ENCODE results near the gene AGFG2. TPM values are rescaled to one million over a fixed set of nuclear protein-coding genes. Genes with fewer than 3 reads are reported as not detected.
"Not testable (repeated sequence)": the region's sequence is repeated elsewhere in the genome, so short reads cannot be mapped to it uniquely, and the experiment has no call there.

Gene AGFG2
- total RNA-seq, 1 donor from 2014 or later, result 36.0 TPM

DNA sequence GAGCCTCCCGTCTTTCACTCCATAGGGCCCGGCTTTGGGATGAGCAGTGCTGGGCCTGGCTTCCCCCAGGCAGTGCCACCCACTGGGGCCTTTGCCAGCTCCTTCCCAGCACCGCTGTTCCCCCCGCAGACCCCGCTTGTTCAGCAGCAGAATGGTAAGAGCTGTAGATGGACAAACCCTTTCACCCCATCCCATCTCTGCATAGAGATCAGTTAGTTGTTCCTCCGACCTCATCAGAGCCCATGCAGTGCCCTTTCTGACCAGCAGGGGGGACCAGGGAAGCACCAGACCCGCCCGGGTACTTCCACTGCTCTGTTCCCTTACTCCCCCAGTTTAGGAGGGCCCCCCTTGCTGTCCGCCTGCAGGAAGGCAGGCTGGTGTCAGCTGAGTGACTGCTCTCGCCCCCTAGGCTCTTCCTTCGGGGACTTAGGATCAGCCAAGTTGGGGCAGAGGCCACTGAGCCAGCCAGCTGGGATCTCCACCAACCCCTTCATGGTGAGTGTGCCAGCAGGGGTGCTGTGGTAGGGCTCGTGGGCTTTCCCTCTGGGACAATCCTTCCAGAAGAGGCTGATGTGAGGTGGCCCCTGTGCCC lies 24.9 kb downstream of the AGFG2 start:
- DNase-seq (peak; percentile 90), ATAC-seq (peak; percentile 84)
- Histone ChIP-seq H3K4me1 (peaks cover 4% of the 10 kb centered on the region), H3K9me3 (no peaks in the 10 kb centered on the region), H3K4me3 (no peak overlapping the region), H3K27ac (no peak overlapping the region), H3K36me3 (peaks cover 13% of the 10 kb centered on the region), H3K27me3 (no peaks in the 10 kb centered on the region)
- TF ChIP-seq, protein P1, sequence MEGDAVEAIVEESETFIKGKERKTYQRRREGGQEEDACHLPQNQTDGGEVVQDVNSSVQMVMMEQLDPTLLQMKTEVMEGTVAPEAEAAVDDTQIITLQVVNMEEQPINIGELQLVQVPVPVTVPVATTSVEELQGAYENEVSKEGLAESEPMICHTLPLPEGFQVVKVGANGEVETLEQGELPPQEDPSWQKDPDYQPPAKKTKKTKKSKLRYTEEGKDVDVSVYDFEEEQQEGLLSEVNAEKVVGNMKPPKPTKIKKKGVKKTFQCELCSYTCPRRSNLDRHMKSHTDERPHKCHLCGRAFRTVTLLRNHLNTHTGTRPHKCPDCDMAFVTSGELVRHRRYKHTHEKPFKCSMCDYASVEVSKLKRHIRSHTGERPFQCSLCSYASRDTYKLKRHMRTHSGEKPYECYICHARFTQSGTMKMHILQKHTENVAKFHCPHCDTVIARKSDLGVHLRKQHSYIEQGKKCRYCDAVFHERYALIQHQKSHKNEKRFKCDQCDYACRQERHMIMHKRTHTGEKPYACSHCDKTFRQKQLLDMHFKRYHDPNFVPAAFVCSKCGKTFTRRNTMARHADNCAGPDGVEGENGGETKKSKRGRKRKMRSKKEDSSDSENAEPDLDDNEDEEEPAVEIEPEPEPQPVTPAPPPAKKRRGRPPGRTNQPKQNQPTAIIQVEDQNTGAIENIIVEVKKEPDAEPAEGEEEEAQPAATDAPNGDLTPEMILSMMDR (IDR thresholded peaks at IDR 0.05), result peak; percentile 98
- intact Hi-C loops (cut with DNase I), result loop anchor here (5.0 to 10.0 kb wide), 2 partner anchors 97 to 121 kb away; no protein-coding TSS in a partner anchor

DNA sequence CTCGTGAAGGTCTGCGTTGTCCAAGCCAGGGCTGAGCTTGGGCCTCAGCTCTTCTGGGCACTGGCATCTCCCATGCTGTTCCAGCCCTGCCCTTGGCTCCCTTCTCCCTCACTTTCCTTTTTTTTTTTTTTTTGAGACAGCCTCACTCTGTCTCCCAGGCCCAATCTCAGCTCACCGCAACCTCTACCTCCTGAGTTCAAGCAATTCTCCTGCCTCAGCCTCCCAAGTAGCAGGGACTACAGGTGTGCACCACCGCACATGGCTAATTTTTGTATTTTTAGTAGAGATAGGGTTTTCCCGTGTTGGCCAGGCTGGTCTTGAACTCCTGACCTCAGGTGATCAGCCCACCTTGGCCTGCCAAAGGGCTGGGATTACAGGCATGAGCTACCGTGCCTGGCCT lies 25.4 kb downstream of the AGFG2 start:
- H3K36me3 ChIP-seq, result peaks cover 13% of the 10 kb centered on the region
- H3K4me3 ChIP-seq, H3K4me1 ChIP-seq, H3K27ac ChIP-seq, H3K27me3 ChIP-seq, ATAC-seq, DNase-seq, H3K9me3 ChIP-seq: not testable (repeated sequence)
- intact Hi-C loops (cut with DNase I), result loop anchor here (5.0 to 10.0 kb wide), 2 partner anchors 97 to 120 kb away; no protein-coding TSS in a partner anchor

DNA sequence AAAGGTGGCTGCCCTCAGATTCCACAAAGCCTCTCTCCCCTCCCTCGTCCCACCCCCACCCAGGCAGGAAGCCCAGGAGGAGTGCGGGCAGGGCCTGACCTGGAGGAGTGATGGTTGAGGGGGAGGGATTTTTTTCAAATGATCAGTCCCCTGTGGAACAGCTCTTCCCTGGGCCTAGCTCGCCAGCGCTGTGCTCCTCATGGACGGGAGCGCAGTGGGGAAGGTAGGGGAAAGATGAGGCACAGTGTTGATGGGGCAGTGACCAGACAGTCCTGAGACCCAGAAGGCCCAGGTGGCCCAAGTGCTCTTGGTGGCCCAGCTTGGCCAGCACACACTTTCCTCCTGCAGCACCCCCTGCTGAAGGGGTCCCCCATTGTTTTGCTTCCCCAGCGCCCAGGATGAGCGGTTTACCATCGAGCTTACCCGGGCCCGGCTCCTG lies 26.1 kb downstream of the AGFG2 start:
- intact Hi-C loops (cut with DNase I), result loop anchor here (10.0 kb wide), 1 partner anchor 120 kb away; no protein-coding TSS in a partner anchor
- DNase-seq, result no peak
- no peak for ATAC-seq
- H3K9me3 ChIP-seq, result no peaks in the 10 kb centered on the region
- H3K27ac ChIP-seq, result no peak overlapping the region
- peaks cover 13% of the 10 kb centered on the region for H3K36me3 ChIP-seq
- H3K4me1 ChIP-seq, result peaks cover 10% of the 10 kb centered on the region
- TF ChIP-seq, protein P1 (IDR thresholded peaks at IDR 0.05), result no peak
- no peaks in the 10 kb centered on the region for H3K27me3 ChIP-seq
- no peak overlapping the region for H3K4me3 ChIP-seq

DNA sequence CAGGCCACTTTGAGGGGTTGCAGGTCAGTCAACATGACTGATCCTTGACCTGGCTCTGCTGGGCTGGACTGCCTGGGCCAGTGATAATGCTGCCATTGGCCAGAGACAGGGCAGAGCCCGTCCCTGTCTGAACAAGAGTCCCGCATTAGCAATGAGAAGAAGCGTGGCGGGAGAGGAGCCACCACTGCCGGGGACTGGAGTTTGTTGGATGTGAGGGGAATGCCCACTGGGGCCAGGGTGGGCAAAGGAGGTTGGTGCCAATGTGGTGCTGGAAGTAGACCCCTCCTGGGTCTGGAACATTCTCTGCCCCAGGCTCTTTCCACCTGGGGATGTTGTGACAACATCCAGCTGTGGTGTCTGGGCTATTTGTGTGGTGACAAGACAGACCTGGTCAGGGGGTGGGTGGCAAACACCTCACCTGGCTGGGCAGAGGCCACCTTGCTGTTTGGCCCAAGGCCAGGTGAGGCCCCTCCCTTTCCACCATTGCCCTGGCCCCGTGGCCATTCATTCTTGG lies 27.1 kb downstream of the AGFG2 start:
- no peak overlapping the region for H3K4me3 ChIP-seq
- H3K36me3 ChIP-seq, result peaks cover 13% of the 10 kb centered on the region
- H3K9me3 ChIP-seq, result no peaks in the 10 kb centered on the region
- no peak overlapping the region for H3K27ac ChIP-seq
- intact Hi-C loops (cut with DNase I), result loop anchor here (10.0 kb wide), 1 partner anchor 119 kb away; no protein-coding TSS in a partner anchor
- ATAC-seq (no peak), DNase-seq (no peak)
- H3K4me1 ChIP-seq, result peaks cover 17% of the 10 kb centered on the region
- TF ChIP-seq, protein P1 (IDR thresholded peaks at IDR 0.05), result no peak
- H3K27me3 ChIP-seq, result no peaks in the 10 kb centered on the region

DNA sequence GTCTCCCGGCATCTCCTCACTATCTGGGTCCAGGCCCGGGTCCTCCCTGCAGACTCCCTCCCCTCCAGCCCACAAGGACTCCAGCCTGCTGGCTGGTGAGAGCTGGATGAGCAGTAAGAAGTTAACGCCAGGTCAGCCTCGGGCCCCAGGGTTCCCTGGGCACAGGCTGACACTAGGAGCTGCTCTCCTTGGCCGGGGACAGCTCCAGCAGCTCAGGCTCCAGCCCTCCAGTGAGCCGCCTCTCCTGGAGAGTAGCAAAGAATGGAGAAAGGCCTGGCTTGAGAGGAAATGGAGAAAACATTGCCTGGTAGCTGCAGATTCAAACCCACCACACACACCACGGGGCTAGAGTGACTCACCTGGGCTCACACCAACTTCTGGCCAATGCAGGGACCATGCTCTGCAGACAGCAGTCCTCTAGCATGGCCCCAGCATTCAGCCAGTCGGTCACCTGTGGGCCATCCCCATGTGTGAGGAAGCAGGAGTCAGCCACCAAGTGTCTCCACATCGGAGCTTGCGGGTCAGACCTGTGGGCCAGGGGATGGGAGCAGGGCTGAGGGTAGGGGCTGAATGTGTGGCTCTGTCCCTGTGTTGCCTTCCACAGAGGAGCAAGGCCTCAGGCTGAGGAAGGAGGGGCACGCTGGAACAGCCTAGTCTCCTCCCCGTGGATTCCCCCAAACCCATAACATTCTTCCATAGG lies 28.2 kb downstream of the AGFG2 start:
- Histone ChIP-seq H3K27me3 (no peaks in the 10 kb centered on the region), H3K9me3 (no peaks in the 10 kb centered on the region), H3K4me3 (no peak overlapping the region), H3K4me1 (peaks cover 17% of the 10 kb centered on the region), H3K27ac (no peak overlapping the region), H3K36me3 (peaks cover 10% of the 10 kb centered on the region)
- intact Hi-C loops (cut with DNase I), result loop anchor here (10.0 kb wide), 1 partner anchor 118 kb away; no protein-coding TSS in a partner anchor
- peak; percentile 61 for DNase-seq
- ATAC-seq, result no peak
- TF ChIP-seq, protein P1 (IDR thresholded peaks at IDR 0.05), result no peak

DNA sequence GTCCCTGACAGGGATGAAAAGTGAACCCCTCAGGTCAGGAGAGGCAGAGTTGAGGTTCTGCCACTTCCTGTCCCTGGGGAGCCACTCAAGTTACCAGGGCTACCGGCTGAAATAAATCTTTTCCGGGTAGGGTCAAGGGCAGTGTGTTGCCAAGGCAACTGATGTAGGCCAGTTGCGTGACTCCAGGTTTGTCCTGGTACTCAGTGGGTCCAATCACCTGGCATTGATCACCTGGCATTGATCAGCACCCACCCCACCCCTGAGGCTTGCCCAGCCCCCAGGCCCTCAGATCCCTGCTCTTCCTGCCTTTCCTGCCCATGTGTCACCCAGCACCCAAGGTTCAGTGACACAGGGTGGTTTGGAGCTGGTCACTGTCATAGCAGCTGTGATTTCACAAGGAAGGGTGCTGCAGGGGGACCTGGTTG lies 28.8 kb downstream of the AGFG2 start:
- intact Hi-C loops (cut with DNase I), result loop anchor here (10.0 kb wide), 1 partner anchor 117 kb away; no protein-coding TSS in a partner anchor
- H3K9me3 ChIP-seq, result no peaks in the 10 kb centered on the region
- DNase-seq (peak; percentile 66), ATAC-seq (no peak)
- no peak overlapping the region for H3K27ac ChIP-seq
- H3K4me3 ChIP-seq, result no peak overlapping the region
- H3K4me1 ChIP-seq, result peaks cover 17% of the 10 kb centered on the region
- no peaks in the 10 kb centered on the region for H3K27me3 ChIP-seq
- TF ChIP-seq, protein P1 (IDR thresholded peaks at IDR 0.05), result no peak
- H3K36me3 ChIP-seq, result peaks cover 6% of the 10 kb centered on the region
